ENCODE measurements around the gene GORAB.

GRCh38 chr1:170601866-170602265, 69.9 kb downstream of the GORAB start:
- TF ChIP-seq RAD21 (conservative IDR thresholded peaks at IDR 0.05) (no peak), SMC3 (conservative IDR thresholded peaks at IDR 0.05; ENCODE audit: poor library complexity) (no peak), CTCF (IDR thresholded peaks at IDR 0.05; ENCODE audit: poor library complexity, severe bottlenecking) (no peak), EP300 (conservative IDR thresholded peaks at IDR 0.05; ENCODE audit: poor library complexity, severe bottlenecking) (no peak), MXI1 (conservative IDR thresholded peaks at IDR 0.05; ENCODE audit: poor library complexity, severe bottlenecking) (no peak)
